NOMO-1 (cell line): ENCODE data around the gene RPS19.
"Not testable (repeated sequence)": the region's sequence is repeated elsewhere in the genome, so short reads cannot be mapped to it uniquely, and the experiment has no call there.

Experiments used
- DNase-seq, 2 experiments: peaks; one replicate each; lab custom pipeline; 2025; ENCODE audit not compliant: unreplicated experiment in 2 of 2; lab: John Stamatoyannopoulos, UW

The RPS19 gene

DNA sequence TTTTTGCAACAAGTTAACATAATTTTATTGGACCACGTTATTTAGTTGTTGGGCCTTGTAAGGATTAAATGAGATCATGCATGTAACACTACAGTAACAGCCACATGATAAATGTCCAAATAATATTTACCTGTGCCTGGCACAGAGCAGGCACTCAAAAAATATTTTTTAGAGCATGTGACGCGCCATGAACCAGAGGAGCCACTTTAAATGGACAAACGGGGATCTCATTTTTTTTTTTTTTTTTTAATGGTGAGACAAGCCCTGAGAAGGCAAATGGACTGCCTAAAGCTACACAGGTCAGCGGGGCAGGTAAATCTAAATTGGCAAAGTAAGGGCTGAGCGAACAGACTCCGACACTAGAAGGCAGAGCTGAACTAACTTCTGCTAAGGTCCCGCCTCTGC lies 840 bp upstream of the RPS19 start:
- DNase-seq, result no peak

DNA sequence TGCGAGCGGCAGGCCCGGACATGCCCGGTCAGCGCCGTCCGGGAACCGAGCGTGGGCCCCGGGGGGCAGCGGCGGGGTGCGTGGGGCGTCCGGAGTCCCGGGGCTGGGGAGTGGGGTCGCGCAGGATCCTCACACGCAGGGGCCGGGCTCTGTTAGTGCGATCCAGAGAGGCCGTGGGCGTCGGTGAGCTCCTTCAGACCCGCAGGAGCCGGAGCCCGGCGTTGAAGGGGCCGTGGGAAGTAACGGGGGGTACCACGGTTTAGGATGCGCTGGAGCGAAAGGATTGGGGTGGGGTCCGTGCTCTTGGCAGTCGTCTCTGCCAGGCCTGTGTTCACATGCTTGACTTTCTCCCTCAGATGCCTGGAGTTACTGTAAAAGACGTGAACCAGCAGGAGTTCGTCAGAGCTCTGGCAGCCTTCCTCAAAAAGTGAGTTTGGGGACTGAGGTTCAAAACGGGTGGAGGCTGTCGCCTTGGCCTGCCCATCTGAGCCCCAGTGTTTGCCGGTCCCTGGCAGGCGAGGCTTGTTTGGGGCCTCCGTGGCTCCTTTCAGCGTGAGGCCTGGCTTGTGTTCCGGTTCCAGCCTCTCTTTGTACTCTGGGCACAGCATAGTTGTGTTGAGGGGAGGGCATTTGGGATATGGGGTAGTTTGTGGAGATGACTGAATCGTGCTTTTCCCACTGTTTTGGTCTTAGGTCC lies 512 bp downstream of the RPS19 start:
- peak in 1 of 2 experiments; percentile 24 for DNase-seq

DNA sequence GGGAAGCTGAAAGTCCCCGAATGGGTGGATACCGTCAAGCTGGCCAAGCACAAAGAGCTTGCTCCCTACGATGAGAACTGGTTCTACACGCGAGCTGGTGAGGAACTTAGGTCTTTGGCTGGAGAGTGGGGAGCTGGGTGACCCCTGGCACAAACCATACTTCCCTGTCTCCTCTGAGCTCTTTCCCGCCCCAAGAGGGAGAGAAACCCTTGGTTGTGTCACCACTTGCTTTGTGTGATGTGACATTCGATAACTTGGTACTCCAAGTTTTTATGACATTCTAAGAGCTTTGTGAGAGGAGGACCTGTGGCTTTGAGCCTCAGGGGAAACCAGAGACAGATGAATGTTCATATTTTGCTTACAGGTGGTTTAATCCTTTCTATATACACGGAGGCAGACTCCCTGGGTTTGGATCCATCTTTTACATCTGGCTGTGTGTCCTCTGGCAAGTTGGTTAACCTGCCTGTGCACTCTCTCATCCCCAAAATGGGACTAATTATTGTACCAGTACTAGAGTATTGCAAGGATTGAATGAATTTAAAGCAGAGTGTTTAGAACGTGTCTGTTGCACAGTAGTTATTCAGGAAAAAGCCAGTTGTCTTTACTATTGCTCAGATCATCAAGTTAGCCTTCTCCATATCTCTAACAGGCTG lies 1.2 kb downstream of the RPS19 start:
- peak; percentile 10 to 29 for DNase-seq

DNA sequence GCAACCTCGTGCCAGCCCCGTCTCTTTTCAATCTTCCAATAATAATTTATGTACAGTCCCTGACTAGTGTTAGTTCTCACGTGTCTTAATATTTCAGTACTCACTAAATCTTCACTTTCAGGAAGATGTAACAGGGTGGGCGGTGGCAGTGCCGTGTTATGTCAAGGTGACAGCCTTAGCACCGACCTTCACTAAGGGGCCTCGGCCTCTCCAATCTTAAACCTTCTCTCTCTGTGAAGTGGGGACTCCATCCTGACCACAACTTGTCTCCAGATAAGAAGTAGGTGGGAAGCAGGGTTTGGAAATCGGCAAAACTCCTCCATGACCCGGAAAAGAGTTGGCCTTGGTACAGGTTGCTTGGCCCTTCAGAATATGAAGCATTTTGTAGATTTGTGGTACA lies 1.8 kb downstream of the RPS19 start:
- no peak for DNase-seq

DNA sequence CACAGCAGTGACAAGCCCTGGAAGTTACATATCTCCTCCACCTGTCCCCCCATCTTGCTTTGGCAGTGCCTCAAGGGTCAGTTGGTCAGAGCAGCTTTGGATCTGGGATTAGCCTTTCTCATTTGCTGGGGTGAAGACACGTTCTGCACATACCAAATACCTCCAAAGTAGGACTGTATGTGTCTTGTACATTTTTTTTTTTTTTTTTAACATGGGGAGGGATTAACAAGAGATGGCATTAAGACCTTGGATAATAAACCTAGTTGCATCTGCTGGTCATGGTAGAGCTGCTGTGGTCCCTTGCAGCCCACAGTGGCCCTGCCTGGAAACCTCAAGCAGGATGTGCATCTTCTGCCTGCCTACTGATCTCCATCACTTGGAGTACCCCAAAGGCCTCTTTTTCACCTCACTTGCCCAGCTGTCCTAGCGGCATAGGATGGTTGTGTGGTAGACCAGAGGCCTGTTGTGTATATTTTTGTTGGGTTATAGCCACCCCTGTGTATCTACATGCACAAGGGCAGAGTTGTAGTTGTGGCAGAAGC lies 2.5 kb downstream of the RPS19 start:
- no peak for DNase-seq

DNA sequence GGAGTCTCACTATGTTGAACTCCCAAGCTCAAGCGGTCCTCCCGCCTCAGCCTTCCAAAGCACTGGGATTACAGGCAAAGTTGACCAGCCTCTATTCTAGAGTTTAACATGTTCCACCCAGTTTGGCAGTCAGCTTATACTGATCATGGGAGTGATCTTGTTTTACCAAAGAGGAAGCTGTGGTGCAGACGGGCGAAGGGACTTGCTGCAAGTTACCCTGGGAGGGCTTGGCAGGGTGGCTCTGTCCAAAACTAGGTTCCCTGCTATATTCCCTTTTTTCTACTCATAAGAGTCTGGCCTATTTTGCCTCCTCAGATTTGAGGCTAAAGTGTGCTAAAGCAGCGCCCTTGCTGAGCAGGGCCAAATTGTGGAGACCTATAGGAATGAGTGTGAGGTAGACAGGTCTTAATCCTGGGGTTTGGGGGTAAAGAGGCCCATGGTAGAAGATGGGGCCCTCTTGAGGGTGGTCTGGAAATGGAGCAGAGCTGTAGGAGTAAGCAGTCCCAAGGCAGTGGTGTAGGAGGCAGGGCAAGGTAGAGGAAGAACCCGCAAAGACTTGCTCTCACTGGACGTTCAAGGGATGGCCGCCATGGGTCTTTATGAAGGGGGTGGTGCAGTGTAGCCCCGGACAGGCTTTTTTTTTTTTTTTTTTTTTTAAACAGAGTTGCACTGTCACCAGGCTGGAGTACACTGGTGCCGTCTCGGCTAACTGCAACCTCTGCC lies 3.3 kb downstream of the RPS19 start:
- peak in 1 of 2 experiments; percentile 33 for DNase-seq

DNA sequence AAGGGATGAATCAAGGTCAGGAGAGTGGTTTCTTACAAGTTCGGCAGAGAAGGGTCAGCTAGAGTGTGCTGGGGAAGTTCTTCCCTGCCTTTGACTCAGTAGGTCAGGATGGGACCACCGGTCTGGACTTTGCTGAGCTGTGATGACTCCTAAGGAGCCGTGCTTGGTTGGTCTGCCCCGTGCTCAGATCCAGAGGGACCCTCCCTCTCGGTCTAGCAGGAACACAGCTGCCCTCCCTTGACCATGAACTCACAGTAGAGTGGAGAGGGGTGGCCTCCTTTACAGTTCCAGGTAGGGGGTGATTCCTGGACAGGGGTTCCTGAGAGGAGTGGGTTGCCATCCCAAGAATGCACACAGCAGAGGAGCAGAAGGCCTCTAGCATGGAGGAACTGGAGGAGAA lies 4.3 kb downstream of the RPS19 start:
- DNase-seq, result no peak

DNA sequence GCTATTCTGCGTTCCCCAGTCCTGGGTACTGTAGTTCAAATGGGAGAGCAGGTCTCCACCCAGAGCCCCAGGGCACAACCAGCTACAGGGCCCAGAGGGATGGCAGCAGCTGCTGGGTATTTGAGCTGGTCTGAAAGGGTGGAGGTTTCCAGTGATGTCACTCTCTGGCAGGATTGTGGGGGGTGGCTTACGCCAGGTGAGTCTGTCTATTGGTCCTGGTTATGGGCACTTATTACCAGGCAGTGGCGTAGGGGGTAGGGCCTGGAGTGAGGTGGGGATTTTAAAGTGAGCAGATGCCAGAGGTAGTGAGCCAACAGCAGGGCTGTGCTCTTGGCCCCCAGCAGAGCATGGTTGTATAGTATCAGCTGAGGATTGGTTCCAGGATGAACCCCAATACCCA lies 6.2 kb downstream of the RPS19 start:
- DNase-seq, result no peak

DNA sequence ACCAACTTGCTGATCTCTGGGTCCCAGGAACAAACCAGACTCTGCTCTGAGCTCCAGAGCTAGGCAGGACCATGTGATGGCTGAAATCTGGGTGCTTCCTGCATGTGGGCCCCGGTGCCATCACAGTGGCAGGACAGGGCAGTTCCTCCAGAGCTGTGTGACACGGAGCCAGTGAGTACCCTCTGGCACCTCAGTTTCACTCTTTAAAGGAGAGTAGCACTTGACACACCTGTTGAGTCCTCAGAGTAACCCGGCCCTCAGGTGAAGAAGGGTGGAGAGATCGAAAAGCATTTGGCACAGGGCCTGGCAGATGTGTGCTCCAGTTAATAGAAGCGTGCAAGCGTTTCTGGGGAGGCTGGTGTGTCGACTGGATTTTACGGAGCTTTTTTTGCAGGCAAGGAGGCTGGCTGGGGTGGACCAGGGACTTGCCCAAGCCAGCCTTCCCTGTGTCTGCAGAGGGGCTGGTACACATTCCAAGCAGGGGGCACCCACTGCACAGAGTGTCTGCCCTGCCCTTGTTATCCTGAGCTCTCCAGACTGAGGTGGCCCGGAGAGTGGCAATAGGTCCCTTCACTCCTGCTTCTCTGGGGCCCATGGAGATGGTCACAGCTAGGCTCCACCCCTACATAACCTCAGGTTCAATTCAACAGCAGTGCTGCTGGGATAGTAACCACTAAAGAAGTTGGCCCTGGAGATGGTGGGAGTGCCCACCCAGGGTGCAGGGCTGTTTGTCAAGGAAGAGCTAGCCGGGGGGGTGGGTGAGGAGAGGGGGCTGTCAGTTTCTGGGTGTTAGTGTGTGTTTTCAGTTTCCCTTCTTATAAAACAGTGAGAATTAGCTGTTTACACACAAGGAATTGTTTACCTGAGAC lies 8.3 kb downstream of the RPS19 start:
- no peak for DNase-seq

DNA sequence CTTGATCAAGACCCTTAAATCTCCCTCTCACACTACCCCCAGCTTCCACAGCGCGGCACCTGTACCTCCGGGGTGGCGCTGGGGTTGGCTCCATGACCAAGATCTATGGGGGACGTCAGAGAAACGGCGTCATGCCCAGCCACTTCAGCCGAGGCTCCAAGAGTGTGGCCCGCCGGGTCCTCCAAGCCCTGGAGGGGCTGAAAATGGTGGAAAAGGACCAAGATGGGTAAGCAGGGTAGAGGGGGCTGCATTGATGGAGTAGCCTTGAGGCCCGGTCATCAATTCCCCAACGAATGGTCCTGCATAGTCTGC lies 8.9 kb downstream of the RPS19 start:
- DNase-seq, result no peak

DNA sequence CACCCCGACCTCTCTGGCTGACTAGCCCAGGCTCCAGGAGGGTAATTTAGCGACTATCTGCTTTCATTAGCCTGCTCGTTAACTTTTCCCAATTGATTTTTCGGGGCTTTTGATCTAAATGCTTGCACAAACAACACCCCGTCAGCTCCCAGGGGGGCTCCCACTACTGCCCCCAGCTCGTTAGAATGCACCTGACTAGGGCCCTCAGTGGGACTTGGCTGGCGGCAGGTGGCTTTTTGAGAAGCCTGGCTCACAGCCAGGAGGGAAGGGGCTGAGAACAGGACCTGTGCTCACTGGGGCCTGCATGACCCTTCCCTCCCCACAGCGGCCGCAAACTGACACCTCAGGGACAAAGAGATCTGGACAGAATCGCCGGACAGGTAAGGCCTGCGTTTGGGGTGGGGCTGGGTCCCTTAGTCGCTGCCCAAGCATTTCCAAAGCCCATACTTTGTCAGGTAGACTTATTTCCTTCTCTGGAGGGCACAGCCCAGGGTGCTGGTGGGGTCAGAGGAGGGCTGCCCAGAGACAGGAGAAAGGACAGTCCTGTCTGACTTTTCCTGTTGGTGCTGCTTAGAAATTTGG lies 9.4 kb downstream of the RPS19 start:
- DNase-seq, result no peak

DNA sequence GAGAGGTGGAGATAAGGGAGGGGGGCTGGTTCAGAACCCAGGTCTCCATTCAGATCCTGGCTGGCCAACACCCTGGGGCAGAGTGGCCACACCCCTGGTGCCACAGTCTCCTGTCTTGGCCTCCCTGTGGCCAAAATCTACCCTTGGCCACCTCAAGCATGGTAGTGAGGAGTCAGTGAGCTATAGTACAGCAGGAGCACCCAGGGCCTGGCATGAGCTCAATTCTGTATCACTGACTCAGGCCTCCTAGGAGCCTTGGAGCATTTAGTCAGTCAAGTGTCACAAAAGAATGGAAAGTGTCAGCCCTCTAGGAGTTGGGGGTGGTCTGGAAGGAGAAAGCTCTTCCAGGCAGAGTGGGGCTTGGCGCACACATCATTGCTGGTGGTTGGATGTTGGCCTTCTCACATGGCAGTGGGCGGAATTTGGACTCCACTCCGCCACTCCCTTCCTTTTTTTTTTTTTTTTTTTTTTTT lies 10.4 kb downstream of the RPS19 start:
- no peak for DNase-seq

DNA sequence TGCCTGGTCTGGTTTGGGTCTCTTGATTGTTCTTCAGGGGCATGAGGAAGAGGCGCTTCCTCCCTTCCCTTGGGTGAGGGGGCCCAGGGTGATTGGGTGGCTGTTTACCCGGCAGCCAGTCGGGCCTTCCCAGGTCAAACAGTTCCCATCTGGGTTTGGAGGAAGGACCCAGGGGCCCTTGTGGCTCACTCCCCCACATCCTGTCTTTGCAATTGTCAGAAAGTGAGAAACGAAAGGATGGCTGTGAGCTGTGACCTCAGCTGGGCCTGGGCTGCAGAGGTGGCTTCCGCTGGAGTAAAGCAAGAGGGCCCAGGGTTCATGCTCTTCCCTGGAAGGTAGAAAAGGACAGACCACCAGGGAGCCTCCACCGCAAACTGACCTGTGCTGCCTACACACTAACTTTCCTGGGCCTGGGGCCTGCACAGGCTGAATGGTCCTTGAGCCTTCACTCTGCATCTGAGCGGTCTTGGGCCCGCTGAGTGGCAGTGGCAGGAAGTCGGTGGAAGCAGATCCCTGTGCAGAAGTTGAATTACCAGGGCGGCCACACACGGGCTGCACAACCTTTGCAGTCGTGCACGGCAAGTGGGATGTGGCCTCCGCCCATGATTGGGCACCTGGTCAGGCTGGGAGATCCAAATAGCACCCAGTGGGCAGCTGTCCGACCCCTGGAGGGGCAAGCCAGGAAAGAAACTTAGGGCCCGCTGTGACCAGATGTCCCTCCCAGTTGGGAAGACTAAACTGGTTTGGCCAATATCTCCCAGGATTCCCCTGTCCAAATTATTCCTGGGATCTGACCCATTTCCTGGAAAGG lies 11.7 kb downstream of the RPS19 start:
- peak; percentile 40 to 49 for DNase-seq

DNA sequence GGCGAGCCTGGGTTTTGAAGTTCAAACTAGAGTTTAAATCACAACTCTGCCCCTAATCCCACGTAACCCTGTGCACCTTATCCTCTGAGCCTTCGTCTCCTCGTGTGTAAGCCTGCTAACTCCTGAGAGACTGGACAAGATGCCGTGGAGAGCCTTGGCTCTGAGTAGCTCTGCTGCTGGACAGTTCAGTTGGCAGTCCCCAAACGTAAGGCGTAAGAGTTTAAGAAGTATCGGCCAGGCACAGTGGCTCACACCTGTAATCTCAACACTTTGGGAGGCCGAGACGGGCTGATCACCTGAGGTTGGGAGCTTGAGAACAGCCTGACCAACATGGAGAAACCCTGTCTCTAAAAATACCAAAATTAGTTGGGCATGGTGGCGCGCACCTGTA lies 12.3 kb downstream of the RPS19 start:
- no peak for DNase-seq

DNA sequence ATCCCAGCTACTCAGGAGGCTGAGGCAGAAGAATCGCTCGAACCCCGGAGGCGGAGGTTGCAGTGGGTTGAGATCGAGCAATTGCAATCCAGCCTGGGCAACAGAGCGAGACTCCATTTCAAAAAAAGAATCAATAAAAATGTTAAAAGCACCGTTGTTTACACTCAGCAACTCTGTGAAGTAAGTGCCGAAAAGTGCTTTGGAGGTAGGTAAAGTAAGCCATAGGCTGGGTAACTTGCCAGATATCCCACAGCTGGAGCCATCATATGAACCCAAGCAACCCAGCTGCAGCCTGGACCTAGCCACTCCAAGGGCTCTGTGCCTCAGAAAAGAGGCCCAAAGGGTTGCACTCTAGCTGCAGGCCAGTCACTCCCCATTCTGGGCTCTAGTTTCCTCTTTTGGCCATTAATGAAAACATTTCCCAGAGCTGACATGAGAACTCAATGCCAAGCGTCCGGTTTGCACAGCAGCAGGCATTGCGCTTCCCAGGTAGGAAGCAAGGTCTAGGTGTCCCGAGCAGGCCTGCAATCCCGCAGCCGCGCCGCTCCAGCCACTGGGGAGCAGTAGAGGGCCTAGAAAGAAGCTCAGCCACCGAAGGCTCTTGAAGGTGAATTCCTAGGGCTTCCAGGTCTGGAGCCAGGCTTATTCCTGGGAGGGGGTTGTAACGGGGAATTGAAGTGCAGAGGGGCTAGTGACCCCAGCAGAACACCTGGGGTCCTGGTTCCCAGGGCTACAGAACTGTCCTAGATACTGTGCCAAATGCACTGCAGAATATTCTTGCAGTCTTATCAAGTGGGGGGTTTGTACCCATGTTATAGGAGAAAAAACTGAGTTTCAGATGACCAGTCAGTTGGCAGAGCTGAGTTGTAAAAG lies 13.0 kb downstream of the RPS19 start:
- DNase-seq, result peak; percentile 25 to 57

DNA sequence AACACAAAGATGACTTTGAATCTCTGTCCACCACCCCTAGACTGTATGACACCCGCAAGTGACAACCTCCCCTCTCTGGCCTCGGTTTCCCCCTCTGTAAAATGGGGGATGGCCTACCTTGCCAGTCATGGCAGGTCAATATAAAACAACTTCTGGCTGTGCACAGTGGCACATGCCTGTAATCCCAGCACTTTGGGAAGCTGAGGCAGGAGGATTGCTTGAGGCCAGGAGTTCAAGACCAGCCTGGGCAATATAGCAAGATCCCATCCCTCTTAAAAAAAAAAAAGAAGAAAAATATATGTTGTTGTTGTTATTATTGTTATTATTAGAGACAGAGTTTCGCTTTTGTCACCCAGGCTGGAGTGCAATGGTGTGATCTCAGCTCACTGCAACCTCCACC lies 15.9 kb downstream of the RPS19 start:
- DNase-seq, result not testable (repeated sequence)

DNA sequence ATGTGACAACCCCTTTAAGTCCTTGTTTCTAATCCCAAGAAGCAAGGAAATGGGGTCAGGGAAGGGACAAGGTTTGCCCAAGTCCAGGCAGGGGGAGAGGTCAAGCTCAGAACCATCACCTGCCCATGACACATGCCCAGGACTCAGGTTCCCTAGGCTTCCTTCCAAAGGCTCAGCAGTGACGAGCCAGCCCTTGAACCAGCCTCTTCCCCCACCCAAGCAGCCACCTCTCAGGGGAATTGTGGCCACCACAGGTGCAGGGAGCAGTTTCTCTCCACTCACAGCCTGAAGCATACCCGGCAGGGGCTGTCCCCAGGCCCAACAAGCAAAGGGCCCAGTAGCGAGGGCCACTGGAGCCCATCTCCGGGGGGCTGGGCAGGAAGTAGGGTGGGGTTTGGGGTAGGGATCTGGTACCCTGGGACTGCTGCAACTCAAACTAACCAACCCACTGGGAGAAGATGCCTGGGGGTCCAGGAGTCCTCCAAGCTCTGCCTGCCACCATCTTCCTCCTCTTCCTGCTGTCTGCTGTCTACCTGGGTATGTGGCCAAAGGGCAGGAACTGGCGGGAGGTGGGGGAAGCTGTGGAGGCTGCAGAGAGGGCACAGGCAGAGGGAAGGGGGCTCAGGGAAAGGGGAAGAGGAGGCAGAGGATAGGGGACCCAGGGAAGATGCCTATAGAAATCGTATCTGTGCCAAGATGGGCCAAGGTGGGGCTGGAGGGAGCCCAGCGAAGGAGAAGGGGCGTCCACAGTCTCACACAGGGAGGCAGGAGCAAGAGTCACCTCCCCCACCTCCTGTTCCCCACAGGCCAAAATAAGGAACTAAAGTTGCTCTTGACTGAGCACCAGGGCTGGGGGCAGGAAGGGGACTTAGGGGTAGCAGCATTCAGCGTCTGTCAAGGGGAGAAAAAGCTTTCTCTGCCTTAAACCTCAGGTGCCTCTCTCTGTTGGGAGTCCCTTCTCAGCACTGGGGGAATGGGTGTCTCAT lies 17.1 kb downstream of the RPS19 start, which contains the start of gene CD79A:
Gene CD79A (plus strand): TSS at position 433 of the 986 bp plus-strand sequence. CDS start 26 bp downstream, at position 459.
- DNase-seq, result peak; percentile 84 to 94
